Measurements from ENCODE around the gene NTNG1. TPM values are rescaled to one million over a fixed set of nuclear protein-coding genes. Genes with fewer than 3 reads are reported as not detected.

NTNG1 gene
- total RNA-seq, 2 donors from 2014 or later, result 2.5 to 2.6 TPM

DNA sequence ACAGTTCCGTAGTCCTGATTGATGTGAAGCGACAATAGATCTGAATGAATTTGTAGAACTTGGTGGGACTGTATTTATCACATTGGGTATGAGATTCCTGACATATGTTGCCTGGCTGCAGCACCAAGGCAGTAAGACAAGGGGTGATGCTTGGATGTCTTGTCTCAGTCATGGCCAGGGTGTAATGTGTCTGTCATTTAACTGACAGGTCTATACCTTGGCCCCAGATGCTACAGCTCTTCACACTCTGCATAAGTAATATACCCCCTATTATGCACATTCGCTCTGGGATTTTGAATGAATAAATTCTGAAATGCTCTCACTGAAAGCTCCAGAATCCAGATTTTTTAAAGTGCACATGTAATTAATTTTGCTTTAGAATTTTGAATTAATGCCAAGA is 47.3 kb downstream of the NTNG1 start:
- H3K36me3 ChIP-seq (ENCODE audit: control insufficient read depth, insufficient read depth, low read length), result no peaks in the 10 kb centered on the region
- 97 to 100% methylated on average over 3 of the region's 3 CpGs for WGBS, 2 experiments (ENCODE audit: insufficient coverage in 1 of 2, insufficient read length in 1 of 2)
- H3K4me3 ChIP-seq (ENCODE audit: low read length), result no peak overlapping the region
- no peak overlapping the region for H3K4me3 Mint-ChIP-seq
- peaks cover 6% of the 10 kb centered on the region for H3K4me1 Mint-ChIP-seq
- H3K27me3 Mint-ChIP-seq (ENCODE audit: insufficient read depth), result no peaks in the 10 kb centered on the region
- TF ChIP-seq CTCF (conservative IDR thresholded peaks at IDR 0.05), result no peak
- no peaks in the 10 kb centered on the region for H3K27me3 ChIP-seq (ENCODE audit: control insufficient read depth, insufficient read depth, low read length, poor library complexity, severe bottlenecking)
- no peak for DNase-seq
- H3K36me3 Mint-ChIP-seq (ENCODE audit: low read depth), result no peaks in the 10 kb centered on the region
- no peak overlapping the region for H3K27ac Mint-ChIP-seq
- H3K27ac ChIP-seq (ENCODE audit: low read depth, low read length), result no peak overlapping the region
- no peak overlapping the region for H3K9ac ChIP-seq (ENCODE audit: extremely low read depth, low read length, poor library complexity, severe bottlenecking)
- H3K4me1 ChIP-seq (ENCODE audit: control insufficient read depth, insufficient read depth, low read length), result peaks cover 8% of the 10 kb centered on the region
- no peaks in the 10 kb centered on the region for H3K9me3 ChIP-seq (ENCODE audit: control insufficient read depth, low read length)
- no peaks in the 10 kb centered on the region for H3K9me3 Mint-ChIP-seq

DNA sequence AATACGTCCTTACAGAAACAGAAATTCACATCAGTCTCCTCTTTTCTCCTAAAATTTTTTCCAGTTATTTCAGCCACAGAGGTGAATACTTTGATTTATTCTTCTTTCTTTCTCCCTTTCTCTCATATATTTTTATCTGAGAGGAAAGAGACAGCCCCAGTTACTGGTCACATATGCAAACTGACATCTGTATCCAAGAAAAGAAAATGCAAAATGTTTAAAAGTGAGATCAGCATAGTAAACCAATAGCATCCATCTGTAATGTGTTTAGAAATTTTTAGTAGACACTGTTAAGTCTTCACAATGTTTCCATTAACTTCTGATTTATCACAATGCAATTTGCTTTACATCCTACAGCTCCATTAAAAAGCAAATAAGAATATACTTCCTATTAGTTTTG is 53.5 kb downstream of the NTNG1 start:
- Histone ChIP-seq H3K27ac (ENCODE audit: low read depth, low read length) (no peak overlapping the region), H3K27me3 (ENCODE audit: control insufficient read depth, insufficient read depth, low read length, poor library complexity, severe bottlenecking) (no peaks in the 10 kb centered on the region), H3K4me1 (ENCODE audit: control insufficient read depth, insufficient read depth, low read length) (no peaks in the 10 kb centered on the region), H3K4me3 (ENCODE audit: low read length) (no peak overlapping the region), H3K36me3 (ENCODE audit: control insufficient read depth, insufficient read depth, low read length) (no peaks in the 10 kb centered on the region), H3K9ac (ENCODE audit: extremely low read depth, low read length, poor library complexity, severe bottlenecking) (no peak overlapping the region), H3K9me3 (ENCODE audit: control insufficient read depth, low read length) (no peaks in the 10 kb centered on the region)
- H3K27me3 Mint-ChIP-seq (ENCODE audit: insufficient read depth), result no peaks in the 10 kb centered on the region
- no peak for TF ChIP-seq CTCF (conservative IDR thresholded peaks at IDR 0.05)
- H3K9me3 Mint-ChIP-seq, result no peaks in the 10 kb centered on the region
- no peak for DNase-seq
- WGBS, 2 experiments (ENCODE audit: insufficient coverage in 1 of 2, insufficient read length in 1 of 2), result 91 to 92% methylated on average over 1 of the region's 1 CpG
- peaks cover 10% of the 10 kb centered on the region for H3K4me1 Mint-ChIP-seq
- H3K4me3 Mint-ChIP-seq, result no peak overlapping the region
- H3K36me3 Mint-ChIP-seq (ENCODE audit: low read depth), result no peaks in the 10 kb centered on the region
- H3K27ac Mint-ChIP-seq, result no peak overlapping the region

DNA sequence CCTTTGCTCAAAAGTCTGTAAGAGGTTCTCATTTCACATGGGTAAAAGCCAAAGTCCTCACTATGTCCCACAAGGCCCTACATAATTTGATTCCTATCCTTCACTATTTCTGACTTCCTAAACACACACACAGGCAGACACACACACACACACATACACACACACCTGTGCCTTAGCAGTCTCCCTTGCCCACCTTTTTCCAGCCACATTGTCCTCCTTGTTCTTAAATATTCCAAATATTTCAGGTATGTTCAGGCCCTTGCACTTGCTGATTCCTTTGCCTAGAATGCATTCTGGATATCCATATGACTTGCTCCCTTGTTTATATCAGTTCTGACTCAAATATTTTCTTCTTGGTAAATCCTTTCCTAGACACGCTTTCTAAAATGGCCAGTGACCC is 54.6 kb downstream of the NTNG1 start:
- Mint-ChIP-seq H3K4me3 (no peak overlapping the region), H3K9me3 (no peaks in the 10 kb centered on the region), H3K4me1 (peaks cover 10% of the 10 kb centered on the region), H3K27ac (peak overlapping the region; percentile 73), H3K36me3 (ENCODE audit: low read depth) (no peaks in the 10 kb centered on the region), H3K27me3 (ENCODE audit: insufficient read depth) (no peaks in the 10 kb centered on the region)
- Histone ChIP-seq H3K4me1 (ENCODE audit: control insufficient read depth, insufficient read depth, low read length) (no peaks in the 10 kb centered on the region), H3K27me3 (ENCODE audit: control insufficient read depth, insufficient read depth, low read length, poor library complexity, severe bottlenecking) (no peaks in the 10 kb centered on the region), H3K4me3 (ENCODE audit: low read length) (no peak overlapping the region), H3K27ac (ENCODE audit: low read depth, low read length) (no peak overlapping the region), H3K9me3 (ENCODE audit: control insufficient read depth, low read length) (no peaks in the 10 kb centered on the region), H3K9ac (ENCODE audit: extremely low read depth, low read length, poor library complexity, severe bottlenecking) (no peak overlapping the region), H3K36me3 (ENCODE audit: control insufficient read depth, insufficient read depth, low read length) (no peaks in the 10 kb centered on the region)
- TF ChIP-seq CTCF (conservative IDR thresholded peaks at IDR 0.05), result no peak
- DNase-seq, result peak; percentile 74
- 89 to 92% methylated on average over 1 of the region's 1 CpG for WGBS, 2 experiments (ENCODE audit: insufficient coverage in 1 of 2, insufficient read length in 1 of 2)
